Measurements from ENCODE around the gene CHRM1. TPM values are rescaled to one million over a fixed set of nuclear protein-coding genes. Genes with fewer than 3 reads are reported as not detected.

The CHRM1 gene
- total and polyA plus RNA-seq, 8 donors = 0.12 to 19.4 (median 2.5) TPM; not detected in 2

DNA sequence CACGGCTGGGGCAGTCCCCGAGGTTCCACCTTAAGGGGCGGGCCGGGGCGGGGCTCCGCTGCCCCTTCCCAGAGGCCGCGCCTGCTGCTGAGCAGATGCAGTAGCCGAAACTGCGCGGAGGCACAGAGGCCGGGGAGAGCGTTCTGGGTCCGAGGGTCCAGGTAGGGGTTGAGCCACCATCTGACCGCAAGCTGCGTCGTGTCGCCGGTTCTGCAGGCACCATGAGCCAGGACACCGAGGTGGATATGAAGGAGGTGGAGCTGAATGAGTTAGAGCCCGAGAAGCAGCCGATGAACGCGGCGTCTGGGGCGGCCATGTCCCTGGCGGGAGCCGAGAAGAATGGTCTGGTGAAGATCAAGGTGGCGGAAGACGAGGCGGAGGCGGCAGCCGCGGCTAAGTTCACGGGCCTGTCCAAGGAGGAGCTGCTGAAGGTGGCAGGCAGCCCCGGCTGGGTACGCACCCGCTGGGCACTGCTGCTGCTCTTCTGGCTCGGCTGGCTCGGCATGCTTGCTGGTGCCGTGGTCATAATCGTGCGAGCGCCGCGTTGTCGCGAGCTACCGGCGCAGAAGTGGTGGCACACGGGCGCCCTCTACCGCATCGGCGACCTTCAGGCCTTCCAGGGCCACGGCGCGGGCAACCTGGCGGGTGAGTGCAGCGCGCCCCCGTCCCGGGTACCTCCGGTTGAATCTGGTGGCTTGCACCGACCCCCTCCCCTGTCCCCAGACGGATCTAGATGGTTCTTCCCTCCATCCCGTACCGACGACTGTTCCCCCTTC lies 40.2 kb downstream of the CHRM1 start, which contains the start of gene SLC3A2:
SLC3A2 (plus strand) TSS at position 94 of the 776 bp plus-strand sequence; CDS start at position 222, 128 bp downstream.
- H3K27ac ChIP-seq = peak within 1 kb of the TSS; percentile 99 to 100 (median 99)
- H3K4me1 ChIP-seq = peaks cover 48 to 87% (median 67%) of the 10 kb centered on the region in 4 donors
- peaks cover 28 to 39% (median 35%) of the 10 kb centered on the region in 4 donors for H3K36me3 ChIP-seq
- intact Hi-C loops (cut with DNase I; ENCODE audit: low total_unique reads) = no loop called here
- peak; percentile 92 to 96 for DNase-seq
- H3K9me3 ChIP-seq = no peaks in the 10 kb centered on the region
- 0 to 1% (median 0%) methylated on average over 25 to 69 of the region's 69 CpGs for WGBS, 5 donors
- peak within 1 kb of the TSS; percentile 79 to 96 (median 91) for H3K4me3 ChIP-seq
- no peaks in the 10 kb centered on the region for H3K27me3 ChIP-seq
- TF ChIP-seq POLR2A (IDR thresholded peaks at IDR 0.05) (peak in 2 of 4 donors; percentile 95 to 98), EP300 (IDR thresholded peaks at IDR 0.05) (no peak), POLR2AphosphoS5 (IDR thresholded peaks at IDR 0.05) (peak; percentile 99 to 100 (median 100))
- TF ChIP-seq, protein P1, sequence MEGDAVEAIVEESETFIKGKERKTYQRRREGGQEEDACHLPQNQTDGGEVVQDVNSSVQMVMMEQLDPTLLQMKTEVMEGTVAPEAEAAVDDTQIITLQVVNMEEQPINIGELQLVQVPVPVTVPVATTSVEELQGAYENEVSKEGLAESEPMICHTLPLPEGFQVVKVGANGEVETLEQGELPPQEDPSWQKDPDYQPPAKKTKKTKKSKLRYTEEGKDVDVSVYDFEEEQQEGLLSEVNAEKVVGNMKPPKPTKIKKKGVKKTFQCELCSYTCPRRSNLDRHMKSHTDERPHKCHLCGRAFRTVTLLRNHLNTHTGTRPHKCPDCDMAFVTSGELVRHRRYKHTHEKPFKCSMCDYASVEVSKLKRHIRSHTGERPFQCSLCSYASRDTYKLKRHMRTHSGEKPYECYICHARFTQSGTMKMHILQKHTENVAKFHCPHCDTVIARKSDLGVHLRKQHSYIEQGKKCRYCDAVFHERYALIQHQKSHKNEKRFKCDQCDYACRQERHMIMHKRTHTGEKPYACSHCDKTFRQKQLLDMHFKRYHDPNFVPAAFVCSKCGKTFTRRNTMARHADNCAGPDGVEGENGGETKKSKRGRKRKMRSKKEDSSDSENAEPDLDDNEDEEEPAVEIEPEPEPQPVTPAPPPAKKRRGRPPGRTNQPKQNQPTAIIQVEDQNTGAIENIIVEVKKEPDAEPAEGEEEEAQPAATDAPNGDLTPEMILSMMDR (IDR thresholded peaks at IDR 0.05) = peak in 5 of 7 experiments; percentile 42 to 75 (median 60)

DNA sequence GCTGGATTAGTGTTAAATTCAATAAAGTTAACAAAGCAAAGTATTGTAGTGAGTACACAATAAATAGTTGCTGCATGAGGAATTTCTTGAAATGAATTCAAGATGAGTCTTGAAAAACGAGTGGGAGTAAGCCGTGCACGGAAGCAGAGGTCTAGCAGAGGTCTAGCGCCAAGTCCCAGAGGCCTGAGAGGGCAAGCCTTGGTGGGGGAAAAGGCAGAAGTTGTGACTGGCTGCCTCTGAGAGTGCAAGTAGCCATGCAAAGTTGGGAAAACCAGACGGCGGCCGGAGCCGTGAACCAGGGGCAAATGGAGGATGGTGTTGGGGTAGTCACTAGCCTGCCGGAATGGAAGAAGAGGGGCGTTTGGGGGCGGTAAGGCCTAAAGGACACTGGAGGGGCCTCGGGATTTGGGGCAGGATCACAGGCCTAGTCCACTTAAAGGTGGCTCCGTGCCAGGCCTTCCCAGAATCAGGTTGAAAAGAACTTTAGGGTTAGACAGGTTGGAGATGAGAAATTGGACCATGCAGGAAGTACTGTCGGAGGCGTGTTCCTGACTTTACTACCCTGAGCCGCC lies 40.8 kb downstream of the CHRM1 start:
- intact Hi-C loops (cut with DNase I; ENCODE audit: low total_unique reads) = no loop called here
- peaks cover 21 to 32% (median 29%) of the 10 kb centered on the region in 4 donors for H3K36me3 ChIP-seq
- no peaks in the 10 kb centered on the region for H3K9me3 ChIP-seq
- DNase-seq = peak in 1 of 2 donors; percentile 76
- TF ChIP-seq EP300 (IDR thresholded peaks at IDR 0.05) = no peak
- TF ChIP-seq POLR2A (IDR thresholded peaks at IDR 0.05) = no peak
- TF ChIP-seq, protein P1 (IDR thresholded peaks at IDR 0.05) = no peak
- TF ChIP-seq POLR2AphosphoS5 (IDR thresholded peaks at IDR 0.05) = no peak
- peaks cover 55 to 87% (median 66%) of the 10 kb centered on the region in 4 donors for H3K4me1 ChIP-seq
- peak overlapping the region; percentile 99 to 100 (median 99) for H3K27ac ChIP-seq
- WGBS, 5 donors = 1 to 3% (median 2%) methylated on average over 15 to 16 of the region's 16 CpGs
- H3K4me3 ChIP-seq = peak overlapping the region; percentile 79 to 96 (median 91)
- no peaks in the 10 kb centered on the region for H3K27me3 ChIP-seq

DNA sequence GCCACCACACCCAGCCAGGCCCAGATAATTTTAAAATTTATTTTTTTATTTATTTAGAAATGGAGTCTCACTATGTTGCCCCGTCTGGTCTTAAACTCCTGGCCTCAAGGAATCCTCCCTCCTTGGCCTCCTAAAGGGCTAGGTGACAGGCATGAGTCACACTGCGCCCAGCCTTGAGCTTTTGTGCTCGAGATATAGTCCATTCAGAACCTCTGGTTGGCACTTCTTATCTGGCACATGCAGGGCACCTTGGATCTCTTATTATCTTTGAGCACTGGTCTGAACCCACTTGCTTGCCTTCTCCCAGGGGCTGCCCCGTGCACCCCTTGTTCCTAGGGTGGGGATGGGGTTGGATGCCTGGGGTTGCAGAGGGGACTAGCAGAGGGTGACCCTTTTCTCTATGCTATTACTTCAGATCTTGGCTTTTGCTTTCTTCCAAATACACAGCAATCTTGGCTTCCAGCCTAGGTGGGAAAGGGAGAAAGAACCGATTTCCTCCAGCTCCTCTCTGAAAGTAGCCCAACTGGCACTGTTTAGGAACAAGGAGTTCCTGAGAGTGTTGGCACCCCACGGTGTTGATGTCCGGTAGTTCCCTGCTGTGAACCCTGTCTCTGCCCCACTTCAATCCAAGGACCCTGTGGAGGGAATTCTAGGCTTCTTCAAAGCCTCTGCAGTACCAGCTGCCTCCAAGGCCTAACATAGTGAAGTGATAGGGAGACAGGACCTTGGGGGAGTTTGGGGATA lies 41.8 kb downstream of the CHRM1 start:
- Histone ChIP-seq H3K27ac (peak overlapping the region; percentile 70 to 100 (median 99)), H3K27me3 (no peaks in the 10 kb centered on the region), H3K4me3 (peak overlapping the region; percentile 79 to 96 (median 91)), H3K4me1 (peaks cover 50 to 79% (median 61%) of the 10 kb centered on the region in 4 donors), H3K9me3 (no peaks in the 10 kb centered on the region), H3K36me3 (peaks cover 12 to 23% (median 19%) of the 10 kb centered on the region in 4 donors)
- intact Hi-C loops (cut with DNase I; ENCODE audit: low total_unique reads) = no loop called here
- DNase-seq = peak; percentile 36 to 38
- WGBS, 5 donors = 45 to 55% (median 49%) methylated on average over 7 of the region's 7 CpGs
- TF ChIP-seq POLR2A (IDR thresholded peaks at IDR 0.05) (no peak), POLR2AphosphoS5 (IDR thresholded peaks at IDR 0.05) (peak in 2 of 3 donors; percentile 31 to 49)
- TF ChIP-seq, protein P1 (IDR thresholded peaks at IDR 0.05) = no peak

DNA sequence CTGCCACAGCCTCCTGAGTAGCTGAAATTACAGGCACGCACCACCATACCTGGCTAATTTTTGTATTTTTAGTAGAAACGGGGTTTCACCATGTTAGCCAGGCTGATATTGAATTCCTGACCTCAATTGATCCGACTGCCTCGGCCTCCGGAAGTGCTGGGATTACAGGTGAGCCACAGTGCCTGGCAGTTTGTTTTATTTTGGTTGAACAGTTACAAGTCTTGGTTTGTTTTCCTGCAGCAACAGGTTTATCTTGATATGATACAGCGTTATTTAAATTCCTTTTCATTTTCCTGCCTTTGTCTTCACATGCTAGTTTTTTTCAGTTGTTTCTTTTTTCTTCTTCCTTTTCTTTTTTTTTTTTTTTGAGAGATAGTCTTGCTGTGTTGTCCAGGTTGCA lies 44.5 kb downstream of the CHRM1 start:
- Histone ChIP-seq H3K9me3 (no peaks in the 10 kb centered on the region), H3K27me3 (no peaks in the 10 kb centered on the region), H3K4me3 (no peak overlapping the region), H3K4me1 (peaks cover 24 to 52% (median 37%) of the 10 kb centered on the region in 4 donors), H3K36me3 (no peaks in the 10 kb centered on the region), H3K27ac (peak overlapping the region; percentile 20 to 44 (median 35))
- intact Hi-C loops (cut with DNase I; ENCODE audit: low total_unique reads) = no loop called here
- TF ChIP-seq EP300 (IDR thresholded peaks at IDR 0.05) (no peak), POLR2A (IDR thresholded peaks at IDR 0.05) (no peak), POLR2AphosphoS5 (IDR thresholded peaks at IDR 0.05) (no peak)
- TF ChIP-seq, protein P1 (IDR thresholded peaks at IDR 0.05) = no peak
- no peak for DNase-seq
- 37 to 75% (median 66%) methylated on average over 6 of the region's 6 CpGs for WGBS, 5 donors

Measured in stomach (tissue), 9 donors.